Measurements from ENCODE around the gene HPS5.
"Not testable (repeated sequence)": the region's sequence is repeated elsewhere in the genome, so short reads cannot be mapped to it uniquely, and the experiment has no call there.

HPS5 gene, protein sequence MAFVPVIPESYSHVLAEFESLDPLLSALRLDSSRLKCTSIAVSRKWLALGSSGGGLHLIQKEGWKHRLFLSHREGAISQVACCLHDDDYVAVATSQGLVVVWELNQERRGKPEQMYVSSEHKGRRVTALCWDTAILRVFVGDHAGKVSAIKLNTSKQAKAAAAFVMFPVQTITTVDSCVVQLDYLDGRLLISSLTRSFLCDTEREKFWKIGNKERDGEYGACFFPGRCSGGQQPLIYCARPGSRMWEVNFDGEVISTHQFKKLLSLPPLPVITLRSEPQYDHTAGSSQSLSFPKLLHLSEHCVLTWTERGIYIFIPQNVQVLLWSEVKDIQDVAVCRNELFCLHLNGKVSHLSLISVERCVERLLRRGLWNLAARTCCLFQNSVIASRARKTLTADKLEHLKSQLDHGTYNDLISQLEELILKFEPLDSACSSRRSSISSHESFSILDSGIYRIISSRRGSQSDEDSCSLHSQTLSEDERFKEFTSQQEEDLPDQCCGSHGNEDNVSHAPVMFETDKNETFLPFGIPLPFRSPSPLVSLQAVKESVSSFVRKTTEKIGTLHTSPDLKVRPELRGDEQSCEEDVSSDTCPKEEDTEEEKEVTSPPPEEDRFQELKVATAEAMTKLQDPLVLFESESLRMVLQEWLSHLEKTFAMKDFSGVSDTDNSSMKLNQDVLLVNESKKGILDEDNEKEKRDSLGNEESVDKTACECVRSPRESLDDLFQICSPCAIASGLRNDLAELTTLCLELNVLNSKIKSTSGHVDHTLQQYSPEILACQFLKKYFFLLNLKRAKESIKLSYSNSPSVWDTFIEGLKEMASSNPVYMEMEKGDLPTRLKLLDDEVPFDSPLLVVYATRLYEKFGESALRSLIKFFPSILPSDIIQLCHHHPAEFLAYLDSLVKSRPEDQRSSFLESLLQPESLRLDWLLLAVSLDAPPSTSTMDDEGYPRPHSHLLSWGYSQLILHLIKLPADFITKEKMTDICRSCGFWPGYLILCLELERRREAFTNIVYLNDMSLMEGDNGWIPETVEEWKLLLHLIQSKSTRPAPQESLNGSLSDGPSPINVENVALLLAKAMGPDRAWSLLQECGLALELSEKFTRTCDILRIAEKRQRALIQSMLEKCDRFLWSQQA

DNA sequence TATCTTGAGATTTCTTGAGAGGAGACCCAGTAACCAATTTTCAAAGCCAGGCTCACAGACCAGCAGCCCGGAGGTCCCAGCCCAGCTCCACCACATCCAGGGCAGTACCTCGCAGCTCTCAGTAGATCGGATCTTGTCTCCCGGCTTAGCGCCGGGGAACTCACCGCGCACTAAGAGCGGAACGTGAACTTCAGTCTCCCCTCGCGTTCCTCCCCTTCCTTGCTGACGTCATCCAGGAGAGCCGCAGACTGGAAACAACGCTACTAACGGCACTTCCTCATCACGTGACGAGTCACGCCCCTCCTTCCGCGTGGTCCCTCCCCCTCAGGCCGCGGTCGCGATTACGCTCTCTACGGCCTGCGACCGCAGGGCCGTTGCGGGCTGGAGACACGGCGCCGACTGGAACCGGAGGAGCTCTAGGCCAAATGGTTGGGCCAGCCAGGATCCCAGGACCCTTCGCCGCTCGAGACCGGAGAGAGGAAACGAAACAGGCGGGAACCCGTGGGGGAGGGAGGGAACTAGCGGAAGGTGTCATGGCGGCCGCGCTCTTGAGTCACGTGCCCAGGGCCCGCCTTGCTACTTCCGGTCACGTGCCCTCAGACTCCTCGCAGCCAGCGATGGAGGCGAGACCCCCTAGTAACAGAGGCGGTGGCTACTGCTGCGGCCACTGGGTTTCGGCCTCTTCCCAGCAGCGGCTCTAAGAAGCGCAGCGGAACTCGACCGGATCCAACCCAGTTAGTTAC lies at the start of gene HPS5, which contains the start of gene GTF2H1:
HPS5 (minus strand) TSS at position 172 of the 743 bp plus-strand sequence. CDS start 4,282 bp downstream, outside the sequence.
GTF2H1 (plus strand) TSS at position 599 of the 743 bp plus-strand sequence. CDS start 10,508 bp downstream, outside the sequence.
- peak; percentile 77 to 99 (median 94) for DNase-seq

DNA sequence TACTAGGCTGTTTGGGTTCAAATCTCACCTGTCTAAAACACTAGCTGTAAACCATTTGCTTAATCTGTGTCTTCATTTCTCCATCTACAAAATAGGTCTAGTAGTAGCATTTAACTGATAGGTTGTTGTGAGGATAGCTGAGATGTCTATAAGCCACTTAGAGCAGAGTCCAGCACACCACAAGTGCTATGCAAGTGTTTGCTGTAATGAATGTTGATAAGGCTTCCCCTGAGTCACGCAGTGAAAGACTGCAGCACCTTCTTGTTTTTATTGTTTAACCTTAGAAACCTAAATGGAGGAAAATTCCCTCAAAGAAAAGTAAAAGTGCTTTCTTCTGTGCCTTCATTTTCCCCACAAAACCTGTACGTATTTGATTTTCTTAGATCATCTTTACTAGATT lies 49.3 kb upstream of the HPS5 start:
- DNase-seq, result no peak

DNA sequence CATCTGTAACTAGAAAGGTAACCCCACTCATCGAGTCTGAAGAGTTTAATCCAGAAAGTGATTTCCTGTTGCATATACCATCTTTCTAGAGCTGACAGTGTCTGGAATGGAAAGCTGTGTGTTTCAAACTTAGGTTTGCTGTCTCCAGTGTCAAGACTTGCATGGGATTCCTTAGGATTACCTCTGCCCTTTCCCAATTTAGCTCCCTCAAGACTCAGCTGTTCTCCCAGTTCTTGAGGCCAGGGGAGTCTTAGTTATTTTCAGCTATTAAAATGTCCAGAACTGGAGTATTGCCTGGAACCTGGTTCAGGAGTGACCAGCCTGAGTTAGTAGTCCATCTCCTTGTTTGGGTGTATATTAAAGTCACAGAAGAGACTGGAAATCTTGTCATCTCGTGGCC lies 47.5 kb upstream of the HPS5 start:
- no peak for DNase-seq

DNA sequence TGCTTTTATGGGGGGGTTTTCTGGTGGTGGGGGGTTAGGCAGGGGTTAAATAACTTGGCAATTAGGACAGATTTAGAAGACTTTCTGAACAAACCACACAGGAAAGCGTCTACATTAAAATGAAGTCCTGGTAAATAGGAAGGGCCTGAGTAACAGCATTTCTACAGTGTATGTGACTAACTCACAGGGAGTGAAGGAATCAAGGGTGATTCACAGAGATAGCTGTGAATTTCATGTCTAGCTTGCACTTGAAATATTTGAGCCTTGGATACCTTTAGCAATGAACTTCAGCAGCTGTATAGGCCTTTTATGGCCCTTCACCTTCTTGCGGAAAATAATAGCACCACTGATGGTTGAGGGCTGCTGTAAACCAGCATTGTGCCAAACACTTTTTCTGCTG lies 46.3 kb upstream of the HPS5 start:
- DNase-seq, result no peak

DNA sequence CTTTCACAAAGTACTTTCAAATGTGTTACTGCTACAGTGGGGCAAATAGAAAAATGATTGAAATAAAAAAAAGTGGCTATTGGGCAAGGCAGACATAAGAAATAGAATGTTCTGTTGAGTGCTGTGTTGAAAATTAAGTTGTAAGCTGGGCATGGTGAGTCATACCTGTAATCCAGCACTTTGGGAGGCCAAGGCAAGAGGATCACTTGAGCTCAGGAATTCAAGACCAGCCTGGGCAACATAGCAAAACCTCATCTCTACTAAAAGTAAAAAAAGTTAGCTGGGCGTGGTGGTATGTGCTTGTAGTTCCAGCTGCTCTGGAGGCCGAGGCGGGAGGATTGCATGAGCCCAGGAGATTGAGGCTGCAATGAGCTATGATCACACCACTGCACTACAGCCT lies 45.5 kb upstream of the HPS5 start:
- no peak for DNase-seq

DNA sequence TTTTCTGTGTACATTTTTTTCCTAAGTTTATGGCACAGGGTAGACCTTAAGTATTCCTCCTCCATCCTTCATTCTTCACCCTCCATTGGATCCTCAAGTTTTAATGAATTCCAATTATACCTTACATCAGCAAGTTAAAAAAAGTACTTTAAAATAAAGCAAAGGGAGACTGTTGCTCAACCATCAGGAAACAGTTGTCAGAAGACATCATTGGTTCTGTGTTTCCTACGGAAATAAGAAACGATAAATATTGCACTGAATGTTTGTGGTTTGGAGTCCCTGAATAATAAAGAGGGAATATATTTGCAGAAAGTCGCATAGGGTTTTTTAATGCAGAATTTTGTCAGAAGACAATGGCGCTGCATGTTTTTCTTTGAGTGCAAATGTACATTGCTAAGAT lies 44.3 kb upstream of the HPS5 start:
- no peak for DNase-seq

DNA sequence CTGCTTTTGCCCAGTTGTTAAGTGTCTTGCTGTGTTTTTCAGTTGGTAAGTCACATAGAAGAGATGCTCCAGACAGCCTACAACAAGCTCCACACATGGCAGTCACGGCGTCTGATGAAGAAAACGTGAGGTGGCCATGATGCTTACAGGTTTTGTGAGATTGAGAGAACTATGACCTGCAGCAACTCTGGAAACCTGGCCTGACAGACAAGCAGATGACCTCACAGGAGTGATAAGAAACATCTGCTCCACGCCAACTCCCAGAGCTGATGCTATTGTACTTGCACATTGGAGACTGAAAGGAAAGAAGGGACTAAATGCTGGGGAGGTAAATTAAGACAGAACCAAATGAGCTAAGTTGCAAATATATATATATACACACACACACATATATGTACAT lies 43.8 kb upstream of the HPS5 start:
- no peak for DNase-seq

DNA sequence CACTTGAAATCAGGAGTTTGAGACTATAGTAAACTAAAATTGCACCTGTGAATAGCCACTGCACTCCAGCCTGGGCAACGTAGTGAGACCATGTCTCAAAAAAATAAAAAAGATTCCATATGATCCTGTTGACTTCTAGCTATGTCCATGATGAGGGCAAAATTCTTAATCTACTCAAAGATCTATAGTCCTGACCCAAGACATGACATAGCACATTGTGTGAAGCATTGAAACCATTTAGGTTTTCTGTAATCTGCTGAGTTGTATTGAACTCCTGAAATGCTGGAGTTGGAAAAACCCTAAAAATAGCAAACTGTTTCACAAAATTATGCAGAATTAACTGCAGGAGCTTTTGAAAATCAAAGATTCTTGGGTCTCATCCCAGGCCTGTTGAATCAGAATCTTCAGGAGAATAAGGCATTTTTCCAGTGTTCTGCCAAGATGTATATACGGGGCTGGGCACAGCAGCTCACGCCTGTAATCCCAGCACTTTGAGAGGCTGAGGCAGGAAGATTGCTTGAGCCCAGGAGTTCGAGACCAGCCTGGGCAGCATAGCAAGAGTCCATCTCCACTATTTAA lies 42.6 kb upstream of the HPS5 start:
- DNase-seq, result peak in 1 of 56 donors; percentile 3

DNA sequence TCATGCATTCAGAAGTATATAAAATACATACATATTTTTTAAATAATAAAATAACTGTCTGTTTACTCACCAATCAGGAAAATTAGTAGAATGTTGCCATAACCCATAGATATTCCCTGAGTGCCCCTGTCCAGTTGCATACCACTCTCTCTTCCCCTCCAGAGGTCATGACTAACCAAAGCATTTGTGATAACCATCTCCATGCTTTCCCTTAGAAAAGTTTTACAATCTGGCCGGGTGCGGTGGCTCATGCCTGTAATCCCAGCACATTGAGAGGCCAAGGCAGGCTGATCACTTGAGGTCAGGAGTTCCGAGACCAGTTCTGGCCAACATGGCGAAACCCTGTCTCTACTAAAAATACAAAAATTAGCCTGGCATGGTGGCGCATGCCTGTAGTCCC lies 39.2 kb upstream of the HPS5 start:
- DNase-seq, result no peak

DNA sequence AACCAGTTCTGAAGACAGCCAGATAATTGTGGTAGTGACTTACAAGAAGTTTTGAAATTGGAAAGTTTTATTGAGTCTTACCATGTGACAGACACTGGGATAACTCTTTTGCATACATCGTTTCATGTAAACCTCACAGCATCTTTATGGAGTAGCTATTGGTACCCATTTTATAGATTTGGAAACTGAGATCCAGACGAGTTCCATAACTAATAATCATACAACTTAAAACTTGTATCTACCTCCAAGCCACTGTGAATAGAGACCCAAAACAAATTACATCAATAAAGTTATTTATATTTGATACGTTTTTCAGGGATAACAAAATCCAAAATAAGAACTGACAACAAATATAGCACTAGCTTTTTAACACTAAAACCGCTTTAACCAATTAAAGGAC lies 36.7 kb upstream of the HPS5 start:
- no peak for DNase-seq

DNA sequence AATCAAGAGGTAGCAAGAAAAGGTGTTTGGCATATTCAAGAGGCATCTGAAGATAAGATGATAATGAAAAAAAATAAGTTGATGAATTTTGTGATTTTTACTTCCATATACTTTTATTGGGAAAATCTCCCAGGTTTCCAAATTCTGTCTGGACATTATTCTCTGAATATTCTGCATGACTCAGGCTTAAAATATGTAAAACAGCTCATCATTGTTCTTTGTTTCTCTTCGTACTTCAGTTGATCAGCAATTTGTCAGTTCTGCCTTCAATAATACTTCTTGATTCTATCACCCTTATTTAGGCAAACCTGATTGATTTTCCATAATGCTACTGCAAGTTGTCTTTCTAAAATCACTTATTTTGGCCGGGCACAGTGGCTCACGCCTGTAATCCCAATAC lies 30.6 kb upstream of the HPS5 start:
- DNase-seq, result no peak

DNA sequence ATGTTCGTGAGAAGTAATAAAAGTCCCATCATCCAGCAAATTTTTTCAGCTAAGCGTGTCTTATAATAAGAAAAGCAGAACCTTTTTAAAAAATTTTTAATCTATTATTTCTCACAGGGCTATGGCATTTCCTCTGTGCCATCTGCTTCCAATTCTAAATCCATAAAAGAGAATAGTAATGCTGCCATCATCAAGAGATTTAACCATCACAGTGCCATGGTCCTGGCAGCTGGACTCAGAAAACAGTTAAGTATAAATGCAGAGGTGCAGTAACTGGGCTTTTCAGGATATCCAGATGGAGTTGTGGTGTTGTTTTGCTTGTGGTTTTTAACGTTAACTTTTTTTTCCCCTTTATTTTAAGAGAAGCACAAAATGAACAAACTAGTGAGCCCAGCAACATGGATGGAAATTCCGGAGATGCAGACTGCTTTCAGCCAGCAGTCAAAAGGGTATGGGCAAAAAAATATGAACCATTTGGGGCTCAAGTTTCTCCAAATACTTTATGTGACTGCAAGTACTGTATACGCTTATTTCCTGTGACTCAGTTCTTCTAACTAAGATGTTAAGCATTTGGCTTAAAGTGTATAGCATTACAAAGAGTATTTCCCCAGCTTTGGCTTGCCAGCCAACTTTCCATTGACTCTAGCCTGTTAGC lies 25.7 kb upstream of the HPS5 start:
- no peak for DNase-seq

DNA sequence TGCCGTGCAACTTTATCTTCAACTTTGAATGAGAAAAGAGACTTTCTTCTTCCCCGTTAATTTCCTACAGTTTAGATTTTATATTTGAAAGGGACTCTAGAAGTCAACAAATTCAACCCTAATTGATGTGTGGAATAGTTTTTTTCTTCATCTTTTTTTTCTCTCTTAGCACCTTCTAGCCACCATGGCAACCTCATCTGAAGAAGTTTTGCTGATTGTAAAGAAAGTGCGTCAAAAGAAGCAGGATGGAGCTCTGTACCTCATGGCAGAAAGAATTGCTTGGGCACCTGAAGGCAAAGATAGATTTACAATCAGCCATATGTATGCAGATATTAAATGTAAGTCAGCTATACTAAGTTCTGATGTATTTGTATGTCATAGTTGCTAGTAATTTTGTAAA lies 11.0 kb upstream of the HPS5 start:
- DNase-seq, result no peak

DNA sequence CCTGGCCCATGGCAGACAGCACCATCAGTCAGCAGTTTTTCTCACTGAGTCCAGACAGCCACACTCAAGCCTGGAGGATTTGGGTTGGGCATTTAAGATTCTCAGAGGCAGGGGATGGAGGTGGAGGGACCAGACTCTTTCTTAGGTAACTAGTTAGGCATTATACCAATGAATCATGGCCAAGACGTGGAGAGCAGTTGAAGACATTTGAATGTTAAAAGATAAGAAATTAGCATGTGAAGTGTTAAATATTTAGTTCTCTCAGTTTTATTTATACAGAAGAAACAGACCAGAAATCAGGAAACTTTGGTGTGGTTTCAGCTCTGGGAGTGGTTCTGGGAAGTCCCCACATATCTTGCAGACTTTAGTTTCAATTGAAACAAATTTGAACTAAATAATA lies 10.4 kb upstream of the HPS5 start:
- no peak for DNase-seq

DNA sequence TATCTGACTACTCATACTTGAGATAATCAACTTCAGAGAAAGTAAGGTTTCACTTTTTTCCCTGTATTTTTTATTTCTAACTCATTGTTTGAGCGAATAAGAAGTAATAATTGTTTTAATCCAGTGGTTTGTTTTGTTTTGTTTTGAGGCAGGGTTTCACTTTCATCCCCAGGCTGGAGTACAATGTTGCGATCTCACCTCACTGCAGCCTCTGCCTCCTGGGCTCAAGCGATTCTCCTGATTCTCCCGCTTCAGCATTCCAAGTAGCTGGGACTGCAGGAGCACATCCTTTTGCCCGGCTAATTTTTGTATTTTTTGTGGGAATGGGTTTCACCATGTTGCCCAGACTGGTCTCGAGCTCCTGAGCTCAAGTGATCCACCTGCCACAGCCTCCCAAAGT lies 9.0 kb upstream of the HPS5 start:
- DNase-seq, result no peak

DNA sequence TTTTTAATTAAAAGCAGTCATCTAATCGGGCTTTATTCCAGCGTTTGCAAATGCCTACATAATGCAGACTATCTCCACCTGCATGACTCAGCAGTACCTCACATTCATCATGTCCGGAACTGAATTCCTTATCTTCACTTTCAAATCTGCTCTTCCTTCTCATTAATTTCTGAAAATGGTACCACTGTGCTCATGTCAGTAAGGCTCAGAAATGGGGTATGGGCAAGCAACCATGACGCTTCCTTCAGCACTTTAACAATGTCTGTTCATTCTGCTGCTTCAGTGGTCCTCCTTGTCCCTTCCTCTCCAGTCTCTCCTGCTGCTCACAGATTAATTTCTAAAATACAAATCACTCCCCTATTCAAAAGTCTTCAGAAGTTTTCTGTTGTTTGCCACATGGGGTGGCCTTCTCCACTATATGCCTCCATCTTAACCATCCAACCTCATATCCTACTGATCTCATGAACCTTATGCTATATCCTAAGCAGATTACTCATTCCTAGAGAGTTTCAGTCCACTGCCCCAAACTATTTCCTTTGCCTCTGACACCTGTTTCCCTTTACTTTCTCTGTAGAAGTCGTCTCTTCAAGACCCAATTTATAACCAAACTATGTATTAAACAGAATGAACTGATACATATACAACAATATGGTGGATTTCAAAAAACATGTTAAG lies 7.4 kb upstream of the HPS5 start:
- DNase-seq, result no peak

DNA sequence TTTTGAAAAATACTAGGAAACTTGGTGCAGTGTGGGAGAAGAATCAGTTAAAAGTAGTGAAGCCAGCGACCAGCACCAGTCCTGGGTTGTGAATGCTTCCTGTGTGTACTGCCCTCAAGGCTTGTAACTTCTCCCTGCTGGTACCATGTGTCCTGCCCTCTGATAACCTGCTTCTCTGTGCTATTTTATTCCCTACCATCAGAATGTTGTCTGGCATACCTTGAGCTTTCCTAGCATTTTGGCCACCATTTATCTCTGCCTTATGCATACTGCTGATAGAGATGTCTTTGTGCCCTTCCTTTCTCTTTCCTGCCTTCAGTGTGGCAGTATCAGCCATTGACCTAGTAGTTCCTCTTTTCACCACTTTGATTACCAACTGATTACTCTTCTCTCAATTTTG lies 2.4 kb upstream of the HPS5 start:
- DNase-seq, result no peak

DNA sequence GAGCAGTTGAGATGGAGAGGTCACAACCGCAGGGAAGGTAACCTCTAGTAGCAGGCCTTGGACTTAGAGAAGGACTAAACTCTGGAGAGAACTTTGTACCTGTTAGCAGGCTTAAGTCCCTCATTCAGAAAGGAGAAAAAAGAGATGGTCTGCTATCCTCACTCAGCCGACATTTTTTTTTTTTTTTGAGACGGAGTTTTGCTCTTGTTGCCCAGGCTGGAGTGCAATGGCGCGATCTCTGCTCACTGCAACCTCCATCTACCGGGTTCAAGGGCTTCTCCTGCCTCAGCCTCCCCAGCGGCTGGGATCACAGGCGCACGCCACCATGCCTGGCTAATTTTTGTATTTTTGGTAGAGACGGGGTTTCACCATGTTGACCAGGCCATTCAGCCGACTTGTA lies 1.9 kb upstream of the HPS5 start:
- DNase-seq, result not testable (repeated sequence)

DNA sequence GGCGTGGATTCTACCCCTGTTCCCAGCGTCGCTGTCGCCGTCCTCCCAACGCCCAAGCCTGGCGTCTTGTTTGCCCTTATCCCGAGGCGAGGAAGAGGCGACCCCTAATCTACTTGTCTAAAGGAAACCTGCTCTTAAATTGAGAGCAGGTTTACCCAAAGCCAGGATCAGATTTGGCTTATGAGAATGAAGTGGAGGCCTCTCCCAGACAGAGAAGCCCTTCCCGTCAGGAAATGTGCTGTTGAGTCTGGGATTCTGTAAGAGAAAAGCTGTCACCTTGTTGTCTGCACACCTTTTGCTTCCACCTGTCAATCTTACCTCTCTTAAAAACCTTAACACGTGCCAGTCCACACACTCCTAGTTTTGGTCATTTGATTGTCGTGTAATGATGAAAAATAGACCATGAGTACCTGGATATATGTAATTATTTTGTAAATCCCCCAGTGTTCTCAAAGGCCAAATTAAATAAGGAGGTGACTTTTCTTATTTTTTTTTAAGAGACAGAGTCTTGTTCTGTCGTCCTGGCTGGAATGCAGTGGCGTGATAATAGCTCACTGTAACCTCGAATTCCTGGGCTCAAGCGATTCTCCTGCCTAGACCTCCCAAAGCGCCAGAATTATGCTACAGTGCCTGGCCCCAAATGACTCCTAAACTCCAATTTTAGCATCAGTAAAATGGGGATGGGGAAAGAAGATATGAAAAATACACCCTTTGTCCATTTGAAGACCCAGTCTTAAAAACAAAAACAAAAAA lies 1.1 kb upstream of the HPS5 start:
- peak in 1 of 56 donors; percentile 30 for DNase-seq
